D341Med (cell line): Measurements from ENCODE around the gene NDE1.
"Not testable (repeated sequence)": the region's sequence is repeated elsewhere in the genome, so short reads cannot be mapped to it uniquely, and the experiment has no call there.

Source experiments
- DNase-seq: peaks from one replicate; pipeline ENCODE4 v3.0.0; 2012; ENCODE audit warnings: low spot score

Gene NDE1

GRCh38 chr16:15650019-15650697 is at the start of gene NDE1:
TSS of gene NDE1 (plus strand) at chr16:15650245. CDS start at chr16:15664779, 14,534 bp downstream.
- DNase-seq, result peak; percentile 98

GRCh38 chr16:15601212-15601879 is 48.7 kb upstream of the NDE1 start:
- DNase-seq, result no peak

GRCh38 chr16:15602285-15603044 is 47.6 kb upstream of the NDE1 start:
- DNase-seq, result no peak

- no peak for DNase-seq
Observed at GRCh38 chr16:15604460-15605440, 45.3 kb upstream of the NDE1 start.

- no peak for DNase-seq
Observed at GRCh38 chr16:15605839-15606517, 44.1 kb upstream of the NDE1 start.

- no peak for DNase-seq
Observed at GRCh38 chr16:15606518-15607220, 43.4 kb upstream of the NDE1 start.

- DNase-seq, result not testable (repeated sequence)
Observed at GRCh38 chr16:15607221-15607699, 42.8 kb upstream of the NDE1 start.

- DNase-seq, result no peak
Observed at GRCh38 chr16:15607700-15608396, 42.2 kb upstream of the NDE1 start.

GRCh38 chr16:15608398-15609285 is 41.4 kb upstream of the NDE1 start:
- DNase-seq, result no peak

- no peak for DNase-seq
Observed at GRCh38 chr16:15609286-15609649, 40.8 kb upstream of the NDE1 start.

- no peak for DNase-seq
Observed at GRCh38 chr16:15610369-15610871, 39.6 kb upstream of the NDE1 start.

GRCh38 chr16:15611610-15612009 is 38.4 kb upstream of the NDE1 start:
- no peak for DNase-seq

GRCh38 chr16:15613676-15614075 is 36.4 kb upstream of the NDE1 start:
- DNase-seq, result no peak

- no peak for DNase-seq
Observed at GRCh38 chr16:15616012-15616411, 34.0 kb upstream of the NDE1 start.

- no peak for DNase-seq
Observed at GRCh38 chr16:15616475-15617165, 33.4 kb upstream of the NDE1 start.

- no peak for DNase-seq
Observed at GRCh38 chr16:15617901-15618300, 32.1 kb upstream of the NDE1 start.

- DNase-seq, result no peak
Observed at GRCh38 chr16:15618392-15618791, 31.7 kb upstream of the NDE1 start.

- DNase-seq, result no peak
Observed at GRCh38 chr16:15620611-15621195, 29.3 kb upstream of the NDE1 start.
